ENCODE results near the gene COL12A1. TPM values are rescaled to one million over a fixed set of nuclear protein-coding genes. Genes with fewer than 3 reads are reported as not detected.

Gene COL12A1
- total and polyA plus RNA-seq, 2 experiments from 2014 or later: 0.39 to 6.3 TPM

GRCh38 chr6:75235271-75235670, 29.4 kb upstream of the COL12A1 start:
- H3K4me1 Mint-ChIP-seq: peaks cover 43% of the 10 kb centered on the region
- Histone ChIP-seq H2AFZ (no peak overlapping the region), H3K4me3 (no peak overlapping the region), H3K27ac (ENCODE audit: low read depth) (0 out of 2 replicates have a peak overlapping the region, but pooled peaks have one; percentile 51), H3F3A (replicated peaks; ENCODE audit: low read depth) (no peaks in the 10 kb centered on the region; the same call in 1 of the 2 replicates), H3K4me1 (ENCODE audit: insufficient read depth) (peaks cover 23% of the 10 kb centered on the region), H3K36me3 (ENCODE audit: insufficient read depth) (peaks cover 14% of the 10 kb centered on the region; the same call in 1 of the 2 replicates), H4K20me1 (replicated peaks; ENCODE audit: insufficient read depth) (no peaks in the 10 kb centered on the region; the same call in none of the 2 replicates), H3K79me2 (replicated peaks; ENCODE audit: insufficient read depth) (peaks cover 4% of the 10 kb centered on the region), H3K9me2 (ENCODE audit: insufficient read depth) (no peaks in the 10 kb centered on the region), H3K4me2 (no peak overlapping the region), H3K27me3 (ENCODE audit: insufficient read depth) (no peaks in the 10 kb centered on the region)
- H3K4me3 Mint-ChIP-seq: no peak overlapping the region; the same call in 2 of the 3 replicates
- TF ChIP-seq ETS1 (IDR thresholded peaks at IDR 0.05) (no peak), POLR2AphosphoS5 (IDR thresholded peaks at IDR 0.05; ENCODE audit: low read depth) (peak; percentile 23; the same call in 1 of the 2 replicates)
- H3K36me3 Mint-ChIP-seq (ENCODE audit: low read depth): peaks cover 31% of the 10 kb centered on the region
- peak; percentile 33 for DNase-seq (ENCODE audit: low spot score)
- H3K27ac Mint-ChIP-seq: peak overlapping the region; percentile 25; the same call in 1 of the 2 replicates
- H3K27me3 Mint-ChIP-seq (ENCODE audit: insufficient read depth, low read depth, poor library complexity): peaks cover 4% of the 10 kb centered on the region
- H3K9me3 Mint-ChIP-seq: no peaks in the 10 kb centered on the region
- no peak for ATAC-seq

- Histone ChIP-seq H3K4me2 (no peak overlapping the region), H3K36me3 (ENCODE audit: insufficient read depth) (peaks cover 4% of the 10 kb centered on the region; the same call in 1 of the 2 replicates), H3K27ac (ENCODE audit: low read depth) (no peak overlapping the region), H3K4me1 (ENCODE audit: insufficient read depth) (peaks cover 23% of the 10 kb centered on the region), H3K9me2 (ENCODE audit: insufficient read depth) (no peaks in the 10 kb centered on the region), H2AFZ (no peak overlapping the region), H3F3A (replicated peaks; ENCODE audit: low read depth) (no peaks in the 10 kb centered on the region; the same call in 1 of the 2 replicates), H3K79me2 (replicated peaks; ENCODE audit: insufficient read depth) (no peaks in the 10 kb centered on the region; the same call in 1 of the 2 replicates), H3K4me3 (no peak overlapping the region), H4K20me1 (replicated peaks; ENCODE audit: insufficient read depth) (no peaks in the 10 kb centered on the region; the same call in 1 of the 2 replicates), H3K27me3 (ENCODE audit: insufficient read depth) (no peaks in the 10 kb centered on the region)
- ATAC-seq (no peak), DNase-seq (ENCODE audit: low spot score) (no peak)
- H3K4me1 Mint-ChIP-seq: peaks cover 43% of the 10 kb centered on the region
- no peaks in the 10 kb centered on the region for H3K9me3 Mint-ChIP-seq
- H3K27ac Mint-ChIP-seq: no peak overlapping the region
- no peak overlapping the region for H3K4me3 Mint-ChIP-seq
- peaks cover 4% of the 10 kb centered on the region for H3K27me3 Mint-ChIP-seq (ENCODE audit: insufficient read depth, low read depth, poor library complexity)
- peaks cover 22% of the 10 kb centered on the region for H3K36me3 Mint-ChIP-seq (ENCODE audit: low read depth)
- TF ChIP-seq STAT1 (IDR thresholded peaks at IDR 0.05; ENCODE audit: unreplicated experiment) (no peak), CREB1 (CRISPR knock-in tag; IDR thresholded peaks at IDR 0.05; ENCODE audit: low read depth) (no peak), ZNF462 (CRISPR knock-in tag; IDR thresholded peaks at IDR 0.05) (no peak), REST (IDR thresholded peaks at IDR 0.05; ENCODE audit: unreplicated experiment) (no peak), ZNF114 (CRISPR knock-in tag; IDR thresholded peaks at IDR 0.05) (no peak), POLR2AphosphoS5 (IDR thresholded peaks at IDR 0.05; ENCODE audit: low read depth) (no peak), ETS1 (IDR thresholded peaks at IDR 0.05) (no peak)
Observed at GRCh38 chr6:75234126-75234865, 28.4 kb upstream of the COL12A1 start.
